Liver (tissue), 3 donors: ENCODE results near the gene PAX8.
A peak's percentile ranks its signal among the peaks of the same experiment; 100 is the strongest.

Experiments
- ATF3 ChIP-seq: IDR thresholded peaks from 2 replicates; pipeline ENCODE4 v1.6.1; 2016; ENCODE audit warnings: antibody characterized with exemption
- EGR1 ChIP-seq, 2 donors: IDR thresholded peaks; 2 replicates each; pipeline ENCODE4 v1.6.1; 2016 to 2018; ENCODE audit warnings: antibody characterized with exemption in 2 of 2, low read depth in 2 of 2
- FOXA1 ChIP-seq: IDR thresholded peaks from 2 replicates; pipeline ENCODE4 v1.6.1; 2016; ENCODE audit warnings: antibody characterized with exemption
- GABPA ChIP-seq, 2 donors: IDR thresholded peaks in 1 of 2; conservative IDR thresholded peaks in 1 of 2; 2 replicates each; pipeline ENCODE4 v1.6.1; 2016; ENCODE audit warnings: antibody characterized with exemption in 2 of 2, mild to moderate bottlenecking in 1 of 2, moderate library complexity in 1 of 2
- HNF4G ChIP-seq: IDR thresholded peaks from 2 replicates; pipeline ENCODE4 v1.6.1; 2016; ENCODE audit warnings: antibody characterized with exemption
- MAX ChIP-seq: IDR thresholded peaks from 2 replicates; pipeline ENCODE4 v1.6.1; 2016; ENCODE audit warnings: antibody characterized with exemption
- RAD21 ChIP-seq, 2 donors: IDR thresholded peaks; 2 replicates each; pipeline ENCODE4 v1.6.1; 2016; ENCODE audit warnings: antibody characterized with exemption in 2 of 2, mild to moderate bottlenecking in 2 of 2
- REST ChIP-seq: IDR thresholded peaks from 2 replicates; pipeline ENCODE4 v1.6.1; 2016; ENCODE audit warnings: antibody characterized with exemption, mild to moderate bottlenecking
- SP1 ChIP-seq: IDR thresholded peaks from 2 replicates; pipeline ENCODE4 v1.6.1; 2018; ENCODE audit warnings: antibody characterized with exemption, mild to moderate bottlenecking
- TAF1 ChIP-seq: conservative IDR thresholded peaks from 2 replicates; pipeline ENCODE4 v1.6.1; 2016; ENCODE audit warnings: antibody characterized with exemption, mild to moderate bottlenecking
- YY1 ChIP-seq: IDR thresholded peaks from 2 replicates; pipeline ENCODE4 v1.6.1; 2016; ENCODE audit warnings: antibody characterized with exemption, mild to moderate bottlenecking
- TF ChIP-seq, protein P1 (sequence below): fragments of 150-350 bp; IDR thresholded peaks from 2 replicates; pipeline ENCODE4 v1.5.1; 2017; ENCODE audit warnings: improper control_type of control experiment, low read depth, low read length; ENCODE audit not compliant: missing input control
- TF ChIP-seq, protein P2 (sequence below): IDR thresholded peaks from 2 replicates; pipeline ENCODE4 v1.6.1; 2016; ENCODE audit warnings: antibody characterized with exemption
- donor health status: healthy.
- donor health status: healthy.

GRCh38 chr2:113219889-113220641 lies 58.7 kb downstream of the PAX8 start:
- TF ChIP-seq, protein P1, sequence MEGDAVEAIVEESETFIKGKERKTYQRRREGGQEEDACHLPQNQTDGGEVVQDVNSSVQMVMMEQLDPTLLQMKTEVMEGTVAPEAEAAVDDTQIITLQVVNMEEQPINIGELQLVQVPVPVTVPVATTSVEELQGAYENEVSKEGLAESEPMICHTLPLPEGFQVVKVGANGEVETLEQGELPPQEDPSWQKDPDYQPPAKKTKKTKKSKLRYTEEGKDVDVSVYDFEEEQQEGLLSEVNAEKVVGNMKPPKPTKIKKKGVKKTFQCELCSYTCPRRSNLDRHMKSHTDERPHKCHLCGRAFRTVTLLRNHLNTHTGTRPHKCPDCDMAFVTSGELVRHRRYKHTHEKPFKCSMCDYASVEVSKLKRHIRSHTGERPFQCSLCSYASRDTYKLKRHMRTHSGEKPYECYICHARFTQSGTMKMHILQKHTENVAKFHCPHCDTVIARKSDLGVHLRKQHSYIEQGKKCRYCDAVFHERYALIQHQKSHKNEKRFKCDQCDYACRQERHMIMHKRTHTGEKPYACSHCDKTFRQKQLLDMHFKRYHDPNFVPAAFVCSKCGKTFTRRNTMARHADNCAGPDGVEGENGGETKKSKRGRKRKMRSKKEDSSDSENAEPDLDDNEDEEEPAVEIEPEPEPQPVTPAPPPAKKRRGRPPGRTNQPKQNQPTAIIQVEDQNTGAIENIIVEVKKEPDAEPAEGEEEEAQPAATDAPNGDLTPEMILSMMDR: no peak
- no peak for TF ChIP-seq RAD21 (IDR thresholded peaks at IDR 0.05)
- no peak for TF ChIP-seq MAX
- peak; percentile 62 for TF ChIP-seq TAF1
- TF ChIP-seq SP1: peak; percentile 31
- TF ChIP-seq REST: no peak
- no peak for TF ChIP-seq GABPA (IDR thresholded peaks at IDR 0.05 in 1 of 2, conservative IDR thresholded peaks at IDR 0.05 in 1 of 2)
- TF ChIP-seq YY1: no peak
- no peak for TF ChIP-seq FOXA1
- TF ChIP-seq EGR1 (IDR thresholded peaks at IDR 0.05; ENCODE audit: low read depth in 2 of 2): no peak
- no peak for TF ChIP-seq ATF3
- TF ChIP-seq HNF4G: peak; percentile 18
- TF ChIP-seq, protein P2, sequence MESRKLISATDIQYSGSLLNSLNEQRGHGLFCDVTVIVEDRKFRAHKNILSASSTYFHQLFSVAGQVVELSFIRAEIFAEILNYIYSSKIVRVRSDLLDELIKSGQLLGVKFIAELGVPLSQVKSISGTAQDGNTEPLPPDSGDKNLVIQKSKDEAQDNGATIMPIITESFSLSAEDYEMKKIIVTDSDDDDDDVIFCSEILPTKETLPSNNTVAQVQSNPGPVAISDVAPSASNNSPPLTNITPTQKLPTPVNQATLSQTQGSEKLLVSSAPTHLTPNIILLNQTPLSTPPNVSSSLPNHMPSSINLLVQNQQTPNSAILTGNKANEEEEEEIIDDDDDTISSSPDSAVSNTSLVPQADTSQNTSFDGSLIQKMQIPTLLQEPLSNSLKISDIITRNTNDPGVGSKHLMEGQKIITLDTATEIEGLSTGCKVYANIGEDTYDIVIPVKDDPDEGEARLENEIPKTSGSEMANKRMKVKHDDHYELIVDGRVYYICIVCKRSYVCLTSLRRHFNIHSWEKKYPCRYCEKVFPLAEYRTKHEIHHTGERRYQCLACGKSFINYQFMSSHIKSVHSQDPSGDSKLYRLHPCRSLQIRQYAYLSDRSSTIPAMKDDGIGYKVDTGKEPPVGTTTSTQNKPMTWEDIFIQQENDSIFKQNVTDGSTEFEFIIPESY: no peak
